Activated naive CD8-positive, alpha-beta T cell treated with anti-CD3 and anti-CD28 coated beads, Interleukin-2, amount 50 U/mL, for 24 hours (primary cell): ENCODE data around the gene RNF115.

Source experiments
- ATAC-seq: fragments of 150-1000 bp; cut with Tn5 transposase; one replicate; pipeline ENCODE4 v1.10.0; 2021
- DNase-seq: peaks from one replicate; pipeline ENCODE4 v3.0.0; 2021
- H3K27ac Mint-ChIP-seq: one replicate; pipeline ENCODE4 v1.8.0; 2021; ENCODE audit warnings: mild to moderate bottlenecking, mixed read lengths
- H3K27me3 Mint-ChIP-seq: one replicate; pipeline ENCODE4 v1.8.0; 2021; ENCODE audit warnings: mixed read lengths
- H3K36me3 Mint-ChIP-seq: one replicate; pipeline ENCODE4 v1.8.0; 2021; ENCODE audit warnings: low read depth, mixed read lengths
- H3K4me1 Mint-ChIP-seq: one replicate; pipeline ENCODE4 v1.8.0; 2021; ENCODE audit warnings: mixed read lengths
- H3K4me3 Mint-ChIP-seq: one replicate; pipeline ENCODE4 v1.8.0; 2021; ENCODE audit warnings: mild to moderate bottlenecking, moderate library complexity, mixed read lengths
- H3K9me3 Mint-ChIP-seq: one replicate; pipeline ENCODE4 v1.8.0; 2021; ENCODE audit warnings: mixed read lengths

RNF115 gene

GRCh38 chr1:145716641-145717345 lies 107.1 kb downstream of the RNF115 start:
- ATAC-seq: no peak
- Mint-ChIP-seq H3K36me3 (no peaks in the 10 kb centered on the region), H3K27me3 (peaks cover 3% of the 10 kb centered on the region), H3K9me3 (no peaks in the 10 kb centered on the region), H3K4me3 (no peak overlapping the region), H3K4me1 (peaks cover 31% of the 10 kb centered on the region), H3K27ac (no peak overlapping the region)
- no peak for DNase-seq

- H3K27me3 Mint-ChIP-seq: no peaks in the 10 kb centered on the region
- H3K36me3 Mint-ChIP-seq: no peaks in the 10 kb centered on the region
- H3K4me3 Mint-ChIP-seq: no peak overlapping the region
- DNase-seq: no peak
- H3K9me3 Mint-ChIP-seq: no peaks in the 10 kb centered on the region
- H3K27ac Mint-ChIP-seq: no peak overlapping the region
- peaks cover 11% of the 10 kb centered on the region for H3K4me1 Mint-ChIP-seq
- ATAC-seq: no peak
These were observed 109.3 kb downstream of the RNF115 start for GRCh38 chr1:145714524-145715111.

GRCh38 chr1:145711213-145711651 lies 112.7 kb downstream of the RNF115 start:
- Mint-ChIP-seq H3K27ac (no peak overlapping the region), H3K9me3 (no peaks in the 10 kb centered on the region), H3K4me3 (no peak overlapping the region), H3K4me1 (peaks cover 9% of the 10 kb centered on the region), H3K27me3 (no peaks in the 10 kb centered on the region), H3K36me3 (no peaks in the 10 kb centered on the region)
- DNase-seq: no peak
- ATAC-seq: no peak

GRCh38 chr1:145710291-145711027 lies 113.4 kb downstream of the RNF115 start:
- DNase-seq: no peak
- Mint-ChIP-seq H3K27me3 (no peaks in the 10 kb centered on the region), H3K27ac (no peak overlapping the region), H3K4me3 (no peak overlapping the region), H3K4me1 (peaks cover 9% of the 10 kb centered on the region), H3K36me3 (no peaks in the 10 kb centered on the region), H3K9me3 (no peaks in the 10 kb centered on the region)
- ATAC-seq: no peak

GRCh38 chr1:145708063-145708462 lies 115.8 kb downstream of the RNF115 start:
- Mint-ChIP-seq H3K4me1 (peaks cover 9% of the 10 kb centered on the region), H3K9me3 (no peaks in the 10 kb centered on the region), H3K36me3 (no peaks in the 10 kb centered on the region), H3K27ac (peak overlapping the region; percentile 2), H3K27me3 (no peaks in the 10 kb centered on the region), H3K4me3 (no peak overlapping the region)
- no peak for DNase-seq
- peak; percentile 43 for ATAC-seq

GRCh38 chr1:145707183-145707867 lies 116.6 kb downstream of the RNF115 start, which contains the start of gene PDZK1:
TSS of gene PDZK1 (minus strand) at chr1:145707368. CDS start at chr1:145688021, 19,347 bp downstream.
- H3K9me3 Mint-ChIP-seq: no peaks in the 10 kb centered on the region
- H3K4me3 Mint-ChIP-seq: no peak within 1 kb of the TSS

GRCh38 chr1:145706086-145706664 lies 117.7 kb downstream of the RNF115 start:
- no peaks in the 10 kb centered on the region for H3K9me3 Mint-ChIP-seq
- DNase-seq (no peak), ATAC-seq (no peak)
- no peaks in the 10 kb centered on the region for H3K36me3 Mint-ChIP-seq
- peaks cover 9% of the 10 kb centered on the region for H3K4me1 Mint-ChIP-seq
- H3K27ac Mint-ChIP-seq: no peak overlapping the region
- H3K27me3 Mint-ChIP-seq: no peaks in the 10 kb centered on the region
- H3K4me3 Mint-ChIP-seq: no peak overlapping the region

More at GRCh38 chr1:145707183-145707867, 116.6 kb downstream of the RNF115 start, which contains the start of gene PDZK1:
- ATAC-seq (no peak), DNase-seq (no peak)
- Mint-ChIP-seq H3K27ac (peak within 1 kb of the TSS; percentile 2), H3K27me3 (no peaks in the 10 kb centered on the region), H3K36me3 (no peaks in the 10 kb centered on the region), H3K4me1 (peaks cover 9% of the 10 kb centered on the region)

- no peaks in the 10 kb centered on the region for H3K9me3 Mint-ChIP-seq
- no peak overlapping the region for H3K27ac Mint-ChIP-seq
- no peak overlapping the region for H3K4me3 Mint-ChIP-seq
- no peaks in the 10 kb centered on the region for H3K27me3 Mint-ChIP-seq
- no peaks in the 10 kb centered on the region for H3K36me3 Mint-ChIP-seq
- no peak for ATAC-seq
- peaks cover 9% of the 10 kb centered on the region for H3K4me1 Mint-ChIP-seq
- DNase-seq: no peak
These were observed 118.3 kb downstream of the RNF115 start for GRCh38 chr1:145705622-145706021.

GRCh38 chr1:145702826-145703225 lies 121.1 kb downstream of the RNF115 start:
- H3K4me1 Mint-ChIP-seq: peaks cover 2% of the 10 kb centered on the region
- no peak overlapping the region for H3K4me3 Mint-ChIP-seq
- ATAC-seq (no peak), DNase-seq (no peak)
- H3K27me3 Mint-ChIP-seq: no peaks in the 10 kb centered on the region
- no peaks in the 10 kb centered on the region for H3K9me3 Mint-ChIP-seq
- H3K36me3 Mint-ChIP-seq: no peaks in the 10 kb centered on the region
- H3K27ac Mint-ChIP-seq: no peak overlapping the region

- H3K27ac Mint-ChIP-seq: no peak overlapping the region
- no peak for ATAC-seq
- no peak overlapping the region for H3K4me3 Mint-ChIP-seq
- DNase-seq: no peak
- no peaks in the 10 kb centered on the region for H3K36me3 Mint-ChIP-seq
- H3K9me3 Mint-ChIP-seq: no peaks in the 10 kb centered on the region
- H3K27me3 Mint-ChIP-seq: no peaks in the 10 kb centered on the region
- H3K4me1 Mint-ChIP-seq: no peaks in the 10 kb centered on the region
These were observed 121.8 kb downstream of the RNF115 start for GRCh38 chr1:145702052-145702451.

GRCh38 chr1:145701306-145701862 lies 122.5 kb downstream of the RNF115 start:
- Mint-ChIP-seq H3K27ac (no peak overlapping the region), H3K36me3 (no peaks in the 10 kb centered on the region), H3K27me3 (no peaks in the 10 kb centered on the region), H3K9me3 (no peaks in the 10 kb centered on the region), H3K4me1 (no peaks in the 10 kb centered on the region), H3K4me3 (no peak overlapping the region)
- ATAC-seq: no peak
- no peak for DNase-seq

GRCh38 chr1:145696630-145696960 lies 127.3 kb downstream of the RNF115 start:
- ATAC-seq (no peak), DNase-seq (no peak)
- H3K9me3 Mint-ChIP-seq: no peaks in the 10 kb centered on the region
- H3K36me3 Mint-ChIP-seq: no peaks in the 10 kb centered on the region
- H3K27me3 Mint-ChIP-seq: no peaks in the 10 kb centered on the region
- H3K4me1 Mint-ChIP-seq: no peaks in the 10 kb centered on the region
- H3K27ac Mint-ChIP-seq: no peak overlapping the region
- H3K4me3 Mint-ChIP-seq: no peak overlapping the region

GRCh38 chr1:145695821-145696629 lies 127.9 kb downstream of the RNF115 start:
- H3K27ac Mint-ChIP-seq: no peak overlapping the region
- no peak for DNase-seq
- H3K36me3 Mint-ChIP-seq: no peaks in the 10 kb centered on the region
- no peaks in the 10 kb centered on the region for H3K27me3 Mint-ChIP-seq
- no peaks in the 10 kb centered on the region for H3K9me3 Mint-ChIP-seq
- H3K4me3 Mint-ChIP-seq: no peak overlapping the region
- peaks cover 4% of the 10 kb centered on the region for H3K4me1 Mint-ChIP-seq
- no peak for ATAC-seq
